Stimulated activated CD4-positive, alpha-beta T cell treated with anti-CD3 and anti-CD28 coated beads, Interleukin-4, amount 100 ng/mL, for 24 hours (primary cell): ENCODE measurements around the gene CTXN3.

Experiments used
- DNase-seq: peaks from one replicate; pipeline ENCODE4 v3.0.0-alpha.2; 2020

CTXN3 gene

GRCh38 chr5:127700237-127700766, 51.4 kb downstream of the CTXN3 start:
- no peak for DNase-seq

- DNase-seq, result no peak
These were observed 53.6 kb downstream of the CTXN3 start for GRCh38 chr5:127702434-127702833.

- no peak for DNase-seq
These were observed 54.2 kb downstream of the CTXN3 start, which contains the start of gene CCDC192 for GRCh38 chr5:127702926-127703561. CCDC192 (plus strand) TSS chr5:127703391; CDS start chr5:127703446, 55 bp downstream.

GRCh38 chr5:127705120-127705892, 56.4 kb downstream of the CTXN3 start:
- DNase-seq, result no peak

GRCh38 chr5:127706691-127707090, 57.8 kb downstream of the CTXN3 start:
- DNase-seq, result no peak

GRCh38 chr5:127707209-127707608, 58.3 kb downstream of the CTXN3 start:
- DNase-seq, result no peak
